PFSK-1 (cell line): ENCODE results near the gene CNDP2.

ENCODE experiments used
- POLR2AphosphoS5 ChIP-seq: IDR thresholded peaks from 2 replicates; pipeline ENCODE4 v1.6.1; 2012; ENCODE audit warnings: low read depth, mild to moderate bottlenecking, control low read depth, low read length, moderate library complexity
- REST ChIP-seq, 2 experiments: IDR thresholded peaks; 2 replicates each; pipeline versions ENCODE4 v1.6.1 to v1.8.0; 2011 to 2012; ENCODE audit warnings: low read depth in 2 of 2, low read length in 2 of 2, control low read depth in 1 of 2, inconsistent platforms in 1 of 2, mild to moderate bottlenecking in 1 of 2, moderate library complexity in 1 of 2; ENCODE audit not compliant: insufficient read depth in 1 of 2
- TAF1 ChIP-seq: IDR thresholded peaks from 2 replicates; pipeline ENCODE4 v1.6.1; 2012; ENCODE audit warnings: low read length, control low read depth, borderline replicate concordance; ENCODE audit not compliant: insufficient read depth

- no peak for TF ChIP-seq POLR2AphosphoS5
- TF ChIP-seq REST (IDR thresholded peaks at IDR 0.05; ENCODE audit: insufficient read depth in 1 of 2, low read depth in 2 of 2, low read length in 2 of 2) = no peak
- no peak for TF ChIP-seq TAF1
Measured at GRCh38 chr18:74507097-74507881, 11.1 kb downstream of the CNDP2 start.
